Measurements from ENCODE around the gene ANKFN1. TPM values are rescaled to one million over a fixed set of nuclear protein-coding genes. Genes with fewer than 3 reads are reported as not detected.

ANKFN1 gene
- total RNA-seq, 1 experiment from 2014 or later: not detected

DNA sequence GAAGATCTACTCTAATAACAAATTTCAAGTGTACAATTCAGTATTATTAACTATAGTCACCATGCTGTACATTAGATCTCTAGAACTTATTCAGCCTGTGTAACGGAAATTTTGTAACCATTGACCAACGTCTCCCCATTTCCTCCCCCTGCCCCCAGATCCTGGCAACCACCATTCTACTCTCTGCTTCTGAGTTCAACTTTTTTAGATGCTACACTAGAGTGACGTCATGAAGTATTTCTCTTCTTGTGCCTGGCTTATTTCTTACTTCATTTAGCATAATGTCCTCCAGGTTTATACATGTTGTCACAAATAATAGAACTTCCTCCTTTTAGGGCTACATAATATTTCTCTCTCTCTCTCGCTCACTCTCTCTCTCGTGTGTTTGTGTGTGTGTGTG, 157.5 kb downstream of the ANKFN1 start:
- Histone ChIP-seq H3T11ph (ENCODE audit: low read length) (no peak overlapping the region), H2AK5ac (ENCODE audit: insufficient read length, low read length) (no peak overlapping the region), H3K23me2 (ENCODE audit: insufficient read length, low read depth, low read length, poor library complexity, severe bottlenecking) (no peaks in the 10 kb centered on the region), H3K27me3 (ENCODE audit: insufficient read depth, low read length) (no peaks in the 10 kb centered on the region), H2BK120ac (ENCODE audit: low read depth, low read length, poor library complexity, severe bottlenecking) (no peak overlapping the region), H3K23ac (ENCODE audit: insufficient read length, low read depth, low read length) (no peak overlapping the region), H3K9ac (ENCODE audit: extremely low read depth, insufficient read length, low read length) (no peak overlapping the region), H3K18ac (ENCODE audit: insufficient read length, low read depth, low read length) (no peak overlapping the region), H4K20me1 (ENCODE audit: control insufficient read depth, insufficient read depth, insufficient read length) (no peaks in the 10 kb centered on the region), H4K5ac (ENCODE audit: insufficient read length, low read depth, low read length) (no peak overlapping the region), H3K56ac (ENCODE audit: insufficient read length, low read depth, low read length) (no peak overlapping the region), H2BK5ac (ENCODE audit: insufficient read length, low read length) (no peak overlapping the region), H3K79me1 (ENCODE audit: insufficient read depth, low read depth, low read length, poor library complexity, severe bottlenecking) (no peaks in the 10 kb centered on the region), H2BK20ac (ENCODE audit: low read depth, low read length, poor library complexity, severe bottlenecking) (no peak overlapping the region), H4K8ac (replicated peaks; ENCODE audit: insufficient read length, low read depth, low read length) (no peak overlapping the region), H3K9me3 (ENCODE audit: control insufficient read depth, low read depth, low read length) (no peaks in the 10 kb centered on the region), H3K27ac (ENCODE audit: insufficient read length, low read depth, low read length) (no peak overlapping the region), H3K4me2 (ENCODE audit: insufficient read depth, insufficient read length, low read length) (no peak overlapping the region), H3K79me2 (ENCODE audit: insufficient read depth, low read length) (no peaks in the 10 kb centered on the region), H3K4ac (ENCODE audit: low read depth, low read length) (no peak overlapping the region), H4K91ac (ENCODE audit: insufficient read length, low read depth, low read length) (no peak overlapping the region), H3K4me1 (ENCODE audit: insufficient read depth, low read length) (0 out of 2 replicates have a peak, but pooled peaks cover 2% of the 10 kb centered on the region), H3K14ac (ENCODE audit: insufficient read depth, low read length) (no peak overlapping the region), H2BK12ac (ENCODE audit: insufficient read length, low read depth, low read length) (no peak overlapping the region), H2AFZ (ENCODE audit: low read length) (no peak overlapping the region), H2BK15ac (ENCODE audit: low read depth, low read length) (no peak overlapping the region)
- Mint-ChIP-seq H3K27ac (peak overlapping the region in 1 of 3 experiments; percentile 41; a peak in 1 of 7 replicates), H3K4me1 (peaks cover 7 to 9% of the 10 kb centered on the region in 2 experiments; a peak in 3 of 4 replicates), H3K9me3 (peaks cover 0 to 7% of the 10 kb centered on the region in 2 experiments; a peak in 3 of 5 replicates), H3K36me3 (ENCODE audit: insufficient read depth in 1 of 3, low read depth in 3 of 3) (no peaks in the 10 kb centered on the region; a peak in 2 of 7 replicates), H3K27me3 (ENCODE audit: low read depth) (no peaks in the 10 kb centered on the region), H3K4me3 (no peak overlapping the region)
- TF ChIP-seq, protein P1, sequence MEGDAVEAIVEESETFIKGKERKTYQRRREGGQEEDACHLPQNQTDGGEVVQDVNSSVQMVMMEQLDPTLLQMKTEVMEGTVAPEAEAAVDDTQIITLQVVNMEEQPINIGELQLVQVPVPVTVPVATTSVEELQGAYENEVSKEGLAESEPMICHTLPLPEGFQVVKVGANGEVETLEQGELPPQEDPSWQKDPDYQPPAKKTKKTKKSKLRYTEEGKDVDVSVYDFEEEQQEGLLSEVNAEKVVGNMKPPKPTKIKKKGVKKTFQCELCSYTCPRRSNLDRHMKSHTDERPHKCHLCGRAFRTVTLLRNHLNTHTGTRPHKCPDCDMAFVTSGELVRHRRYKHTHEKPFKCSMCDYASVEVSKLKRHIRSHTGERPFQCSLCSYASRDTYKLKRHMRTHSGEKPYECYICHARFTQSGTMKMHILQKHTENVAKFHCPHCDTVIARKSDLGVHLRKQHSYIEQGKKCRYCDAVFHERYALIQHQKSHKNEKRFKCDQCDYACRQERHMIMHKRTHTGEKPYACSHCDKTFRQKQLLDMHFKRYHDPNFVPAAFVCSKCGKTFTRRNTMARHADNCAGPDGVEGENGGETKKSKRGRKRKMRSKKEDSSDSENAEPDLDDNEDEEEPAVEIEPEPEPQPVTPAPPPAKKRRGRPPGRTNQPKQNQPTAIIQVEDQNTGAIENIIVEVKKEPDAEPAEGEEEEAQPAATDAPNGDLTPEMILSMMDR (conservative IDR thresholded peaks at IDR 0.05): no peak
- no peak for DNase-seq
- WGBS (ENCODE audit: extremely low coverage, insufficient read length, low lambda C conversion rate): no CpG with 5 or more reads among the region's 5 CpGs
